ENCODE results near the gene IGFBP6.

The IGFBP6 gene

GRCh38 chr12:53065975-53066931, 31.2 kb upstream of the IGFBP6 start:
- TF ChIP-seq ARNTL (CRISPR knock-in tag; IDR thresholded peaks at IDR 0.05; ENCODE audit: borderline replicate concordance, low read depth), result no peak
- TF ChIP-seq ZFP30 (CRISPR knock-in tag; IDR thresholded peaks at IDR 0.05), result no peak
- TF ChIP-seq ZNF8 (CRISPR knock-in tag; IDR thresholded peaks at IDR 0.05), result no peak
- no peak for TF ChIP-seq OSR1 (CRISPR knock-in tag; IDR thresholded peaks at IDR 0.05)
- no peak for TF ChIP-seq CSRNP3 (CRISPR knock-in tag; IDR thresholded peaks at IDR 0.05)
- ATAC-seq, result peak; percentile 82

DNA sequence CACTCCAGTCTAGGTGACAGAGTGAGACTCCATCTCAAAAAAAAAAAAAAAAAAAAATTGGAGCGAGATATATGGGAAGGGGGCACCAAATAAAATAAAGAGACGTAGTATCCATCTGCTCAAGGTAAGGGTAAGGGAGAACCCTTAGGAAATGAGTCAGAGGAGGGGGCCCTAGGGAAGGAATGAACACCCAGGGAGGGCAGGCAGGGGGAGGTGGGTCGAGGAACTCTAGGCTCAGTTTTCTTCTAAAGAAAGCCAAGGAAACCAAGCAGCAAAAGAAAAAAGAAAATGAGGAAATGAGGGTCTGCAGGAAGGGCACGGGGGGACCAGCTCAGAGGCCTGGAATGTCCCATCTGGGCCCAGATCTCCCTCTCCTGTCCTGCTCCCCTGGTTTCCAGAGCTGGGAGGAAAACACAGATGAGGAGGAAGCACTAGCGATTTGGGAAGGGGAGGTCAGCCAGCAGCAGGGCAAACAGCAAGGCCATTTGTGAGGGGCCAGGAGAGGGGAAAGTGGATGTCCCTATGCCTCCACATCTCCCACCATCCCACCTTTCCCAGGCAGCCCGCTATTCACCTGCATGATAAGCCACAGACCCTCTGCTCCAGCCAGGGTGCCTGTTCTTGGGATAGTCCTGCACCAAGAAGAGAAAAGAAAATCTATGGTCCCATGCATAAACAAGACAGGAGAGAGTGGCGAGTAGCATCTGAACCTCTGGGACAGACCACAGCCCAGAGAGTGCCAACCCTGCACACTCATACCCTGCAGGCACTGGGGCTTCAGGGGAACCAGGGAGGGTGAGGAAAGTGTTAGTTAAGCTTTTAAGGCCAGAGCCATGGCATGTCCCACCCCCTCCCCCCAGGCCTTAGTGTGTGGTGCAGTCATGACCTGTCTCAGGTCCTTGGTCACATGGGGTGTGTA, 30.1 kb upstream of the IGFBP6 start:
- no peak for ATAC-seq
- TF ChIP-seq SNAI2 (CRISPR knock-in tag; IDR thresholded peaks at IDR 0.05) (no peak), POU6F1 (CRISPR knock-in tag; IDR thresholded peaks at IDR 0.05; ENCODE audit: borderline replicate concordance, low read depth) (no peak), TCF4 (CRISPR knock-in tag; IDR thresholded peaks at IDR 0.05; ENCODE audit: borderline replicate concordance) (no peak), OSR1 (CRISPR knock-in tag; IDR thresholded peaks at IDR 0.05) (no peak), GLIS3 (CRISPR knock-in tag; IDR thresholded peaks at IDR 0.05) (no peak), ISL1 (CRISPR knock-in tag; IDR thresholded peaks at IDR 0.05) (no peak), CSRNP3 (CRISPR knock-in tag; IDR thresholded peaks at IDR 0.05) (no peak), ZFP30 (CRISPR knock-in tag; IDR thresholded peaks at IDR 0.05) (no peak), BACH2 (CRISPR knock-in tag; IDR thresholded peaks at IDR 0.05; ENCODE audit: borderline replicate concordance) (no peak), ZNF70 (CRISPR knock-in tag; IDR thresholded peaks at IDR 0.05) (no peak), ZNF565 (CRISPR knock-in tag; conservative IDR thresholded peaks at IDR 0.05; ENCODE audit: low read depth) (no peak), ZFP3 (CRISPR knock-in tag; IDR thresholded peaks at IDR 0.05) (no peak), ZNF8 (CRISPR knock-in tag; IDR thresholded peaks at IDR 0.05) (no peak)
- TF ChIP-seq, protein P1, sequence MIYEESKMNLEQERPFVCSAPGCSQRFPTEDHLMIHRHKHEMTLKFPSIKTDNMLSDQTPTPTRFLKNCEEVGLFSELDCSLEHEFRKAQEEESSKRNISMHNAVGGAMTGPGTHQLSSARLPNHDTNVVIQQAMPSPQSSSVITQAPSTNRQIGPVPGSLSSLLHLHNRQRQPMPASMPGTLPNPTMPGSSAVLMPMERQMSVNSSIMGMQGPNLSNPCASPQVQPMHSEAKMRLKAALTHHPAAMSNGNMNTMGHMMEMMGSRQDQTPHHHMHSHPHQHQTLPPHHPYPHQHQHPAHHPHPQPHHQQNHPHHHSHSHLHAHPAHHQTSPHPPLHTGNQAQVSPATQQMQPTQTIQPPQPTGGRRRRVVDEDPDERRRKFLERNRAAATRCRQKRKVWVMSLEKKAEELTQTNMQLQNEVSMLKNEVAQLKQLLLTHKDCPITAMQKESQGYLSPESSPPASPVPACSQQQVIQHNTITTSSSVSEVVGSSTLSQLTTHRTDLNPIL (CRISPR knock-in tag; IDR thresholded peaks at IDR 0.05; ENCODE audit: low read depth), result no peak
- TF ChIP-seq, protein P2, sequence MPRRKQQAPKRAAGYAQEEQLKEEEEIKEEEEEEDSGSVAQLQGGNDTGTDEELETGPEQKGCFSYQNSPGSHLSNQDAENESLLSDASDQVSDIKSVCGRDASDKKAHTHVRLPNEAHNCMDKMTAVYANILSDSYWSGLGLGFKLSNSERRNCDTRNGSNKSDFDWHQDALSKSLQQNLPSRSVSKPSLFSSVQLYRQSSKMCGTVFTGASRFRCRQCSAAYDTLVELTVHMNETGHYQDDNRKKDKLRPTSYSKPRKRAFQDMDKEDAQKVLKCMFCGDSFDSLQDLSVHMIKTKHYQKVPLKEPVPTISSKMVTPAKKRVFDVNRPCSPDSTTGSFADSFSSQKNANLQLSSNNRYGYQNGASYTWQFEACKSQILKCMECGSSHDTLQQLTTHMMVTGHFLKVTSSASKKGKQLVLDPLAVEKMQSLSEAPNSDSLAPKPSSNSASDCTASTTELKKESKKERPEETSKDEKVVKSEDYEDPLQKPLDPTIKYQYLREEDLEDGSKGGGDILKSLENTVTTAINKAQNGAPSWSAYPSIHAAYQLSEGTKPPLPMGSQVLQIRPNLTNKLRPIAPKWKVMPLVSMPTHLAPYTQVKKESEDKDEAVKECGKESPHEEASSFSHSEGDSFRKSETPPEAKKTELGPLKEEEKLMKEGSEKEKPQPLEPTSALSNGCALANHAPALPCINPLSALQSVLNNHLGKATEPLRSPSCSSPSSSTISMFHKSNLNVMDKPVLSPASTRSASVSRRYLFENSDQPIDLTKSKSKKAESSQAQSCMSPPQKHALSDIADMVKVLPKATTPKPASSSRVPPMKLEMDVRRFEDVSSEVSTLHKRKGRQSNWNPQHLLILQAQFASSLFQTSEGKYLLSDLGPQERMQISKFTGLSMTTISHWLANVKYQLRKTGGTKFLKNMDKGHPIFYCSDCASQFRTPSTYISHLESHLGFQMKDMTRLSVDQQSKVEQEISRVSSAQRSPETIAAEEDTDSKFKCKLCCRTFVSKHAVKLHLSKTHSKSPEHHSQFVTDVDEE (CRISPR knock-in tag; IDR thresholded peaks at IDR 0.05), result no peak

DNA sequence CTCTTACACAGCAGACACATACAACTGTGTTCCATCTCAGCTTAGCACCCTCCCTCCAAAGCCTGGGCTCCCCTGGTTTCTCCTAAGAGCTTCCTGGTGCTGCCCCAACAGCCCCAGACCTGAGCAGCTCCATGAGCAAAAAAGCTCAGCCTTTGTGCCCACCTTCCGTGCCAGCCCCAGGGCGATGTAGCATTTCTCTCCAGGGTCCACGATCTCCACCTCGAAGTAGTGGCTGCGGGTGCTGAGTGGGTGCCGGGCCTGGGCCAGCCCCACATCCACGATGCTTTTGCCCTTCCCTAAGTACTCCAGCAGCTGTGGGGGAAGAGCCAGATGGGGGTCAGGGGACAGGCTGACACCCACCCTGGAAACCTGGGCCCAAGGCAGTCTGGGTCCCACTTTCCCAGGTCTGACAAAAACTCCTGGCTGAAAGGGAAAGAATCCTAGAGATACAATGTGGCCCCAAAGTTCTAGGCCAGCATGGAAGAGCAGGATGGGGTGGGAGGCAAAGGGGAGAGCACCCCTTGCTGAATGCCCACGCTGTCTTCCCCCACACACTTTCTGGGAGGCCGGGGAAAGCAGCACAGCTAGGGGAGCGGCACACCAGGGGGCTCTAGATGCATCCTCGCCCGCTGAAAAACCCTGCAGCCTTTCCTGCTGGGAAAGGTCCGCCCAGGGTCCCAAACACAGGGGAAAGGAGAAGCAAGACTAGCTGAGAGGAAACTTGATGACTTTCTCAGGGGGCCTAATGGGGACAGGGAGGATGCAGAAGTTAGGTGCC, 29.3 kb upstream of the IGFBP6 start:
- ATAC-seq, result no peak
- TF ChIP-seq ISL1 (CRISPR knock-in tag; IDR thresholded peaks at IDR 0.05) (no peak), POU6F1 (CRISPR knock-in tag; IDR thresholded peaks at IDR 0.05; ENCODE audit: borderline replicate concordance, low read depth) (no peak), TCF4 (CRISPR knock-in tag; IDR thresholded peaks at IDR 0.05; ENCODE audit: borderline replicate concordance) (no peak), GLIS3 (CRISPR knock-in tag; IDR thresholded peaks at IDR 0.05) (no peak), ZNF8 (CRISPR knock-in tag; IDR thresholded peaks at IDR 0.05) (no peak)
- TF ChIP-seq, protein P1 (CRISPR knock-in tag; IDR thresholded peaks at IDR 0.05; ENCODE audit: low read depth), result no peak
- TF ChIP-seq, protein P2 (CRISPR knock-in tag; IDR thresholded peaks at IDR 0.05), result no peak
